Epidermal melanocyte (primary cell): ENCODE data around the gene FAF1.
"Not testable (repeated sequence)": the region's sequence is repeated elsewhere in the genome, so short reads cannot be mapped to it uniquely, and the experiment has no call there.

Experiments
- DNase-seq: peaks from one replicate; pipeline ENCODE4 v3.0.0; 2011; ENCODE audit warnings: low spot score; ENCODE audit not compliant: insufficient read length

FAF1 gene

GRCh38 chr1:50959913-50960844 lies at the start of gene FAF1:
Gene FAF1, minus strand, starts transcription at chr1:50960267. Its CDS starts 456 bp downstream, at chr1:50959811.
- peak; percentile 97 for DNase-seq

- no peak for DNase-seq
Observed at GRCh38 chr1:51009381-51009780, 49.3 kb upstream of the FAF1 start.

- DNase-seq, result not testable (repeated sequence)
Observed at GRCh38 chr1:51005549-51005948, 45.5 kb upstream of the FAF1 start.

GRCh38 chr1:51002516-51002915 lies 42.4 kb upstream of the FAF1 start:
- no peak for DNase-seq

GRCh38 chr1:51000651-51001050 lies 40.6 kb upstream of the FAF1 start:
- no peak for DNase-seq

- no peak for DNase-seq
Observed at GRCh38 chr1:51000160-51000559, 40.1 kb upstream of the FAF1 start.

GRCh38 chr1:50999375-50999774 lies 39.3 kb upstream of the FAF1 start:
- not testable (repeated sequence) for DNase-seq

- DNase-seq, result peak; percentile 13
Observed at GRCh38 chr1:50996083-50996482, 36.0 kb upstream of the FAF1 start.

GRCh38 chr1:50995651-50996050 lies 35.6 kb upstream of the FAF1 start:
- no peak for DNase-seq

GRCh38 chr1:50994997-50995396 lies 34.9 kb upstream of the FAF1 start:
- DNase-seq, result no peak

- no peak for DNase-seq
Observed at GRCh38 chr1:50993645-50994044, 33.6 kb upstream of the FAF1 start.

- DNase-seq, result no peak
Observed at GRCh38 chr1:50992532-50993318, 32.7 kb upstream of the FAF1 start.

GRCh38 chr1:50989694-50990093 lies 29.6 kb upstream of the FAF1 start:
- no peak for DNase-seq

- DNase-seq, result no peak
Observed at GRCh38 chr1:50986653-50987052, 26.6 kb upstream of the FAF1 start.

GRCh38 chr1:50985094-50985493 lies 25.0 kb upstream of the FAF1 start:
- DNase-seq, result no peak

- no peak for DNase-seq
Observed at GRCh38 chr1:50983219-50983802, 23.2 kb upstream of the FAF1 start.

- no peak for DNase-seq
Observed at GRCh38 chr1:50982611-50983010, 22.5 kb upstream of the FAF1 start.

GRCh38 chr1:50981741-50982140 lies 21.7 kb upstream of the FAF1 start:
- DNase-seq, result no peak

GRCh38 chr1:50980505-50980904 lies 20.4 kb upstream of the FAF1 start:
- no peak for DNase-seq

GRCh38 chr1:50979937-50980336 lies 19.9 kb upstream of the FAF1 start:
- DNase-seq, result no peak

GRCh38 chr1:50978852-50979781 lies 19.1 kb upstream of the FAF1 start:
- DNase-seq, result no peak
